IMR-90 (cell line): ENCODE measurements around the gene NBEA. TPM values are rescaled to one million over a fixed set of nuclear protein-coding genes. Genes with fewer than 3 reads are reported as not detected.

Source experiments
- ATAC-seq: fragments of 200-7000 bp; cut with Tn5 transposase; 2 replicates; pipeline ENCODE4 v1.9.1; 2020; ENCODE audit warnings: low read depth, mild to moderate bottlenecking, moderate library complexity
- BruUV-seq: library from RNA; stranded (reverse); fragments of 400-500 nt; replicated peaks from 2 replicates; lab custom pipeline; 2021; lab: Mats Ljungman, UMichigan
- CTCF ChIA-PET: fragments of 300-600 bp; formaldehyde crosslinking; extraction: SDS; loops from one replicate; lab custom pipeline; 2021; ENCODE audit warnings: antibody characterized with exemption; lab: Yijun Ruan, JAX
- POLR2A ChIA-PET: fragments of 300-600 bp; sonication (Branson Sonifier 250); formaldehyde crosslinking; loops from one replicate; lab custom pipeline; 2022; ENCODE audit warnings: antibody characterized with exemption; ENCODE audit not compliant: unreplicated experiment; lab: Charles Lee
- DNase-seq: peaks from one replicate; pipeline ENCODE4 v3.0.0; 2013
- H2AFZ ChIP-seq: replicated peaks from 2 replicates; pipeline ENCODE3; 2013; ENCODE audit warnings: low read length, mild to moderate bottlenecking; ENCODE audit not compliant: poor library complexity
- H2AK5ac ChIP-seq: 2 replicates; pipeline ENCODE4 v1.6.1; 2013; ENCODE audit warnings: low read depth, low read length, inconsistent platforms
- H2AK9ac ChIP-seq: replicated peaks from 2 replicates; pipeline ENCODE3; 2013; ENCODE audit warnings: mild to moderate bottlenecking, low read depth, low read length, moderate library complexity; ENCODE audit not compliant: poor library complexity
- H2BK120ac ChIP-seq: 2 replicates; pipeline ENCODE4 v1.6.1; 2013; ENCODE audit warnings: low read depth, low read length, inconsistent platforms
- H2BK15ac ChIP-seq: 3 replicates; pipeline ENCODE4 v1.6.1; 2013; ENCODE audit warnings: low read depth, low read length, inconsistent platforms
- H2BK20ac ChIP-seq: 2 replicates; pipeline ENCODE4 v1.6.1; 2013; ENCODE audit warnings: low read depth, mild to moderate bottlenecking, inconsistent platforms, low read length, moderate library complexity
- H2BK5ac ChIP-seq: 2 replicates; pipeline ENCODE4 v1.6.1; 2013; ENCODE audit warnings: mild to moderate bottlenecking, low read depth, low read length, inconsistent platforms; ENCODE audit not compliant: poor library complexity, severe bottlenecking
- H3K14ac ChIP-seq: replicated peaks from 2 replicates; pipeline ENCODE4 v1.6.1; 2013; ENCODE audit warnings: low read depth, low read length, inconsistent platforms
- H3K18ac ChIP-seq: 2 replicates; pipeline ENCODE4 v1.6.1; 2013; ENCODE audit warnings: low read depth, low read length, control low read depth
- H3K23ac ChIP-seq: 2 replicates; pipeline ENCODE4 v1.6.1; 2013; ENCODE audit warnings: low read depth, low read length, inconsistent platforms
- H3K27ac ChIP-seq: 2 replicates; pipeline ENCODE4 v1.5.1; 2013; ENCODE audit warnings: mild to moderate bottlenecking, control low read depth, low read length; ENCODE audit not compliant: insufficient read depth
- H3K27me3 ChIP-seq: 2 replicates; pipeline ENCODE4 v1.6.1; 2013; ENCODE audit warnings: low read length; ENCODE audit not compliant: control insufficient read depth, insufficient read depth
- H3K36me3 ChIP-seq: 2 replicates; pipeline ENCODE4 v1.6.1; 2013; ENCODE audit warnings: low read length, mixed read lengths; ENCODE audit not compliant: control insufficient read depth, insufficient read depth
- H3K4ac ChIP-seq: 2 replicates; pipeline ENCODE4 v1.6.1; 2013; ENCODE audit warnings: low read depth, low read length, inconsistent platforms
- H3K4me1 ChIP-seq: 2 replicates; pipeline ENCODE4 v1.6.1; 2013; ENCODE audit warnings: low read length, mixed read lengths; ENCODE audit not compliant: control insufficient read depth, insufficient read depth
- H3K4me2 ChIP-seq: 2 replicates; pipeline ENCODE4 v1.6.1; 2013; ENCODE audit warnings: low read depth, mild to moderate bottlenecking, control low read depth, low read length, moderate library complexity
- H3K4me3 ChIP-seq: 2 replicates; pipeline ENCODE4 v1.5.1; 2013; ENCODE audit warnings: low read depth, mild to moderate bottlenecking, control low read depth, low read length, moderate library complexity; ENCODE audit not compliant: insufficient read depth
- H3K56ac ChIP-seq: 2 replicates; pipeline ENCODE4 v1.6.1; 2013; ENCODE audit warnings: low read length, inconsistent platforms; ENCODE audit not compliant: insufficient read depth; ENCODE audit errors: extremely low read depth
- H3K79me1 ChIP-seq, 2 experiments: 2 replicates each; pipeline ENCODE4 v1.6.1; 2013; ENCODE audit warnings: low read length in 2 of 2, inconsistent platforms in 1 of 2, low read depth in 1 of 2
- H3K9ac ChIP-seq: 2 replicates; pipeline ENCODE4 v1.6.1; 2013; ENCODE audit warnings: low read depth, low read length, control low read depth
- H3K9me1 ChIP-seq: 2 replicates; pipeline ENCODE4 v1.6.1; 2013; ENCODE audit warnings: low read length, inconsistent platforms; ENCODE audit not compliant: insufficient read depth
- H3K9me3 ChIP-seq: 2 replicates; pipeline ENCODE4 v1.6.1; 2013; ENCODE audit warnings: low read length; ENCODE audit not compliant: control insufficient read depth, insufficient read depth
- H4K20me1 ChIP-seq: 2 replicates; pipeline ENCODE4 v1.6.1; 2013; ENCODE audit warnings: low read length, inconsistent platforms; ENCODE audit not compliant: insufficient read depth
- H4K5ac ChIP-seq: 2 replicates; pipeline ENCODE4 v1.6.1; 2013; ENCODE audit warnings: mild to moderate bottlenecking, low read depth, low read length, control low read depth
- H4K8ac ChIP-seq, 2 experiments: 2 replicates each; pipeline ENCODE4 v1.6.1; 2013; ENCODE audit warnings: low read depth in 2 of 2, low read length in 2 of 2, control low read depth in 1 of 2, inconsistent platforms in 1 of 2
- H4K91ac ChIP-seq: 2 replicates; pipeline ENCODE4 v1.6.1; 2013; ENCODE audit warnings: low read depth, low read length, inconsistent platforms; ENCODE audit not compliant: insufficient read depth
- BHLHE40 ChIP-seq: fragments of 150-350 bp; IDR thresholded peaks from 2 replicates; pipeline ENCODE4 v1.6.1; 2016; ENCODE audit warnings: mild to moderate bottlenecking, low read depth, low read length
- CEBPB ChIP-seq: IDR thresholded peaks from 2 replicates; pipeline ENCODE4 v1.6.1; 2012; ENCODE audit warnings: low read depth, low read length, improper control_type of control experiment
- CHD1 ChIP-seq: IDR thresholded peaks from 2 replicates; pipeline ENCODE4 v1.6.1; 2012; ENCODE audit warnings: low read depth, low read length, improper control_type of control experiment
- FOS ChIP-seq: fragments of 150-350 bp; IDR thresholded peaks from 2 replicates; pipeline ENCODE4 v1.6.1; 2016; ENCODE audit warnings: low read depth, low read length
- MAFK ChIP-seq: IDR thresholded peaks from 2 replicates; pipeline ENCODE4 v1.6.1; 2012; ENCODE audit warnings: low read depth, low read length, improper control_type of control experiment
- MAZ ChIP-seq: IDR thresholded peaks from 2 replicates; pipeline ENCODE4 v1.6.1; 2012; ENCODE audit warnings: low read depth, mild to moderate bottlenecking, low read length, improper control_type of control experiment, moderate library complexity, borderline replicate concordance
- MXI1 ChIP-seq: IDR thresholded peaks from 2 replicates; pipeline ENCODE4 v1.6.1; 2012; ENCODE audit warnings: low read depth, mild to moderate bottlenecking, low read length, moderate library complexity, borderline replicate concordance
- NFE2L2 ChIP-seq: fragments of 150-350 bp; IDR thresholded peaks from 2 replicates; pipeline ENCODE4 v1.6.1; 2016; ENCODE audit warnings: low read depth, mild to moderate bottlenecking, low read length
- POLR2A ChIP-seq: IDR thresholded peaks from 2 replicates; pipeline ENCODE4 v1.6.1; 2012; ENCODE audit warnings: mild to moderate bottlenecking, low read depth, low read length
- RAD21 ChIP-seq: IDR thresholded peaks from 2 replicates; pipeline ENCODE4 v1.6.1; 2012; ENCODE audit warnings: low read length, improper control_type of control experiment
- RCOR1 ChIP-seq: IDR thresholded peaks from 2 replicates; pipeline ENCODE4 v1.6.1; 2012; ENCODE audit warnings: mild to moderate bottlenecking, low read length, improper control_type of control experiment; ENCODE audit not compliant: insufficient replicate concordance
- RFX5 ChIP-seq: IDR thresholded peaks from 2 replicates; pipeline ENCODE4 v1.8.0; 2012; ENCODE audit warnings: low read depth, mild to moderate bottlenecking, low read length, moderate library complexity
- SMC3 ChIP-seq: fragments of 150-350 bp; IDR thresholded peaks from 2 replicates; pipeline ENCODE4 v1.6.1; 2016; ENCODE audit warnings: low read depth, mild to moderate bottlenecking, antibody characterized with exemption, low read length, moderate library complexity
- WGBS, 2 experiments: methylation state at CpG; one replicate each; pipeline versions ENCODE4 v1.1.5 to v1.1.7; 2013; ENCODE audit warnings: missing lambda C conversion rate in 2 of 2; ENCODE audit not compliant: insufficient read length in 1 of 2; ENCODE audit errors: extremely low coverage in 2 of 2; 5-methylcytosine and 5-hydroxymethylcytosine counted together
- dilution Hi-C: fragments of 300-500 bp; cut with HindIII; formaldehyde crosslinking; loops from one replicate; pipeline ENCODE4 v1.14.3; 2018; ENCODE audit warnings: low sequenced_read_pairs; ENCODE audit not compliant: unreplicated experiment
- in situ Hi-C: fragments of 300-500 bp; cut with MboI; formaldehyde crosslinking; loops from 3 replicates; pipeline ENCODE4 v1.14.3; 2019; ENCODE audit warnings: low sequenced_read_pairs, inconsistent platforms, mixed read lengths
- intact Hi-C: fragments of 100-400 bp; cut with micrococcal nuclease; formaldehyde crosslinking; loops from 2 replicates; pipeline ENCODE4 v1.10.0; 2022
- polyA plus RNA-seq, 3 experiments: library from polyadenylated mRNA; depleted of rRNA; stranded (reverse); fragments of >200 nt; gene quantifications; 2 replicates each; pipeline ENCODE4 v1.2.3, GENCODE V29; 2012; ENCODE audit warnings: low replicate concordance in 1 of 3
- total RNA-seq: library from RNA; depleted of rRNA; stranded (reverse); fragments of >200 nt; gene quantifications from 2 replicates; pipeline ENCODE4 v1.2.3, GENCODE V29; 2012
- TF ChIP-seq, protein P1 (sequence below): fragments of 150-350 bp; IDR thresholded peaks from 2 replicates; pipeline ENCODE4 v1.6.1; 2017; ENCODE audit warnings: mild to moderate bottlenecking, antibody characterized with exemption, low read length, low read depth
- TF ChIP-seq, protein P2 (sequence below): conservative IDR thresholded peaks from 2 replicates; pipeline ENCODE4 v1.5.1; 2012; ENCODE audit warnings: mild to moderate bottlenecking, low read depth, low read length, improper control_type of control experiment
- TF ChIP-seq, protein P3 (sequence below): fragments of 150-350 bp; IDR thresholded peaks from 2 replicates; pipeline ENCODE4 v1.6.1; 2016; ENCODE audit warnings: low read depth, mild to moderate bottlenecking, low read length, moderate library complexity, borderline replicate concordance

The NBEA gene
- total and polyA plus RNA-seq, 2 of the 4 experiments (the other 2 are of a cell fraction) = 0.82 to 2.2 TPM

DNA sequence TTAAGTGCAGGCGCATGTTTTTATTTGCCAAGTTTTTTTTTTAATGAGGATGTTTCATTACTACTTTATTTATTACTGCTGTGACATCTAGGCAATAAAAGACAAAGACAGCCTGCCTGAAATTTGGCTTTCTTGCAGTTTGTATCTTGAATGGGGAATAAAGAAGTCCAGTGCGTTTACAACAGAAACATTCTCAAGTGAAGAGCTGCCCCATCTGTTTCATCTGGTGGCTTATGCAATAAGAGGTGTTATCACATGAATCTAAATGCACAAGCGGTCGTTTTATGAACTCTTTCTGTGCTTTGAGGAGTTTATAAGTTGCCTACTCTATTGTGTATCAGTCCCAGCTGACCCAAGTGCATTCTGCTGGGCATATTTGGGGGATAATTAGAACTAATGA, 547.0 kb downstream of the NBEA start:
- ATAC-seq (no peak), DNase-seq (no peak)
- ChIA-PET CTCF (no interaction called here), POLR2A (no interaction called here)
- H4K91ac ChIP-seq = no peak overlapping the region
- no peak overlapping the region for H2AFZ ChIP-seq
- H3K9me1 ChIP-seq = no peaks in the 10 kb centered on the region
- no peak overlapping the region for H3K14ac ChIP-seq
- H3K4ac ChIP-seq = no peak overlapping the region
- no peaks in the 10 kb centered on the region for H4K20me1 ChIP-seq
- H3K79me1 ChIP-seq = no peaks in the 10 kb centered on the region
- H2BK5ac ChIP-seq = no peak overlapping the region
- no peak overlapping the region for H3K23ac ChIP-seq
- no peaks in the 10 kb centered on the region for H3K27me3 ChIP-seq
- no CpG with 5 or more reads among the region's 4 CpGs for WGBS, 2 experiments
- H2BK120ac ChIP-seq = no peak overlapping the region
- BruUV-seq = no TSS peak
- no peak overlapping the region for H4K8ac ChIP-seq
- no peak overlapping the region for H3K9ac ChIP-seq
- no peak overlapping the region for H4K5ac ChIP-seq
- H3K4me3 ChIP-seq = no peak overlapping the region
- H3K4me1 ChIP-seq = no peaks in the 10 kb centered on the region
- no peaks in the 10 kb centered on the region for H3K36me3 ChIP-seq
- H2BK15ac ChIP-seq = no peak overlapping the region
- no peak overlapping the region for H2AK5ac ChIP-seq
- no peak overlapping the region for H3K4me2 ChIP-seq
- H3K18ac ChIP-seq = no peak overlapping the region
- in situ Hi-C loops (no loop called here), dilution Hi-C loops (no loop called here), intact Hi-C loops (no loop called here)
- no peak overlapping the region for H3K56ac ChIP-seq
- no peak overlapping the region for H2AK9ac ChIP-seq
- no peak overlapping the region for H2BK20ac ChIP-seq
- no peaks in the 10 kb centered on the region for H3K9me3 ChIP-seq
- TF ChIP-seq RAD21 (no peak), FOS (no peak), MAFK (no peak), POLR2A (no peak), CEBPB (no peak), NFE2L2 (no peak), CHD1 (no peak), MXI1 (no peak), RFX5 (no peak), RCOR1 (no peak), SMC3 (no peak), BHLHE40 (no peak), MAZ (no peak)
- TF ChIP-seq, protein P1, sequence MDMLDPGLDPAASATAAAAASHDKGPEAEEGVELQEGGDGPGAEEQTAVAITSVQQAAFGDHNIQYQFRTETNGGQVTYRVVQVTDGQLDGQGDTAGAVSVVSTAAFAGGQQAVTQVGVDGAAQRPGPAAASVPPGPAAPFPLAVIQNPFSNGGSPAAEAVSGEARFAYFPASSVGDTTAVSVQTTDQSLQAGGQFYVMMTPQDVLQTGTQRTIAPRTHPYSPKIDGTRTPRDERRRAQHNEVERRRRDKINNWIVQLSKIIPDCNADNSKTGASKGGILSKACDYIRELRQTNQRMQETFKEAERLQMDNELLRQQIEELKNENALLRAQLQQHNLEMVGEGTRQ = no peak
- TF ChIP-seq, protein P2, sequence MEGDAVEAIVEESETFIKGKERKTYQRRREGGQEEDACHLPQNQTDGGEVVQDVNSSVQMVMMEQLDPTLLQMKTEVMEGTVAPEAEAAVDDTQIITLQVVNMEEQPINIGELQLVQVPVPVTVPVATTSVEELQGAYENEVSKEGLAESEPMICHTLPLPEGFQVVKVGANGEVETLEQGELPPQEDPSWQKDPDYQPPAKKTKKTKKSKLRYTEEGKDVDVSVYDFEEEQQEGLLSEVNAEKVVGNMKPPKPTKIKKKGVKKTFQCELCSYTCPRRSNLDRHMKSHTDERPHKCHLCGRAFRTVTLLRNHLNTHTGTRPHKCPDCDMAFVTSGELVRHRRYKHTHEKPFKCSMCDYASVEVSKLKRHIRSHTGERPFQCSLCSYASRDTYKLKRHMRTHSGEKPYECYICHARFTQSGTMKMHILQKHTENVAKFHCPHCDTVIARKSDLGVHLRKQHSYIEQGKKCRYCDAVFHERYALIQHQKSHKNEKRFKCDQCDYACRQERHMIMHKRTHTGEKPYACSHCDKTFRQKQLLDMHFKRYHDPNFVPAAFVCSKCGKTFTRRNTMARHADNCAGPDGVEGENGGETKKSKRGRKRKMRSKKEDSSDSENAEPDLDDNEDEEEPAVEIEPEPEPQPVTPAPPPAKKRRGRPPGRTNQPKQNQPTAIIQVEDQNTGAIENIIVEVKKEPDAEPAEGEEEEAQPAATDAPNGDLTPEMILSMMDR = no peak
- TF ChIP-seq, protein P3, sequence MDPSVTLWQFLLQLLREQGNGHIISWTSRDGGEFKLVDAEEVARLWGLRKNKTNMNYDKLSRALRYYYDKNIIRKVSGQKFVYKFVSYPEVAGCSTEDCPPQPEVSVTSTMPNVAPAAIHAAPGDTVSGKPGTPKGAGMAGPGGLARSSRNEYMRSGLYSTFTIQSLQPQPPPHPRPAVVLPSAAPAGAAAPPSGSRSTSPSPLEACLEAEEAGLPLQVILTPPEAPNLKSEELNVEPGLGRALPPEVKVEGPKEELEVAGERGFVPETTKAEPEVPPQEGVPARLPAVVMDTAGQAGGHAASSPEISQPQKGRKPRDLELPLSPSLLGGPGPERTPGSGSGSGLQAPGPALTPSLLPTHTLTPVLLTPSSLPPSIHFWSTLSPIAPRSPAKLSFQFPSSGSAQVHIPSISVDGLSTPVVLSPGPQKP = no peak
- no peak overlapping the region for H3K27ac ChIP-seq
